B cell (primary cell): ENCODE results near the gene RPL11. TPM values are rescaled to one million over a fixed set of nuclear protein-coding genes. Genes with fewer than 3 reads are reported as not detected.

Experiments
- ATAC-seq: fragments of 200-7000 bp; cut with Tn5 transposase; one replicate; pipeline ENCODE4 v1.10.0; 2021; ENCODE audit warnings: low read depth, mild to moderate bottlenecking, moderate number of reproducible peaks, moderate library complexity
- CTCF ChIA-PET: fragments of 350-600 bp; sonication (Branson Sonifier 250); formaldehyde crosslinking; loops from one replicate; lab custom pipeline; 2021; ENCODE audit warnings: antibody characterized with exemption, inconsistent platforms; lab: Charles Lee
- POLR2A ChIA-PET: fragments of 350-600 bp; sonication (Branson Sonifier 250); formaldehyde crosslinking; loops from one replicate; lab custom pipeline; 2021; ENCODE audit warnings: antibody characterized with exemption; lab: Charles Lee
- DNase-seq: peaks from one replicate; pipeline ENCODE4 v3.0.0; 2013
- H2AFZ ChIP-seq: 2 replicates; pipeline ENCODE4 v1.6.1; 2012; ENCODE audit warnings: mild to moderate bottlenecking, low read depth, low read length; ENCODE audit not compliant: insufficient read depth, poor library complexity, severe bottlenecking
- H3K27ac ChIP-seq, 2 donors: 1 replicate in 1 of 2; 2 replicates in 1 of 2; pipeline ENCODE4 v1.5.1; 2012 to 2013; ENCODE audit warnings: low read length in 2 of 2, mild to moderate bottlenecking in 2 of 2, moderate library complexity in 1 of 2
- H3K27me3 ChIP-seq, 4 experiments: fragments of 200-600 bp in 1 of 4; sonication (generic) in 1 of 4; replicated peaks in 1 of 4; 1 replicate in 2 of 4; 2 replicates in 2 of 4; pipeline versions ENCODE4 v1.6.1 to v1.7.0; 2013 to 2016; ENCODE audit warnings: low read length in 3 of 4, mild to moderate bottlenecking in 2 of 4, mixed read lengths in 1 of 4, moderate library complexity in 1 of 4; ENCODE audit not compliant: insufficient read depth in 4 of 4, control insufficient read depth in 3 of 4; ENCODE audit errors: control extremely low read depth in 1 of 4
- H3K36me3 ChIP-seq, 2 experiments: replicated peaks in 1 of 2; 1 replicate in 1 of 2; 2 replicates in 1 of 2; pipeline versions ENCODE4 v1.6.1 to v1.7.1; 2013; ENCODE audit warnings: low read length in 1 of 2; ENCODE audit not compliant: insufficient read depth in 2 of 2, control insufficient read depth in 1 of 2; ENCODE audit errors: control extremely low read depth in 1 of 2, extremely low read depth in 1 of 2
- H3K4me1 ChIP-seq, 2 donors: fragments of 200-600 bp in 1 of 2; sonication (generic) in 1 of 2; 1 replicate in 1 of 2; 2 replicates in 1 of 2; pipeline versions ENCODE4 v1.5.1 to v1.6.1; 2013 to 2017; ENCODE audit warnings: low read length in 2 of 2; ENCODE audit not compliant: control insufficient read depth in 2 of 2, insufficient read depth in 2 of 2
- H3K4me2 ChIP-seq: replicated peaks from 2 replicates; pipeline ENCODE3; 2012; ENCODE audit warnings: mild to moderate bottlenecking, low read depth, low read length; ENCODE audit not compliant: poor library complexity, severe bottlenecking
- H3K4me3 ChIP-seq, 5 experiments: fragments of 200-600 bp in 1 of 5; sonication (generic) in 1 of 5; 1 replicate in 3 of 5; 2 replicates in 2 of 5; pipeline versions ENCODE4 v1.5.1 to v1.7.0; 2011 to 2016; ENCODE audit warnings: low read length in 4 of 5, mild to moderate bottlenecking in 4 of 5, low read depth in 2 of 5, control low read depth in 1 of 5, moderate library complexity in 1 of 5; ENCODE audit not compliant: insufficient read depth in 1 of 5; ENCODE audit errors: control extremely low read depth in 1 of 5, extremely low read depth in 1 of 5
- H3K79me2 ChIP-seq: fragments of 200-600 bp; sonication (generic); one replicate; pipeline ENCODE4 v1.6.0; 2016; ENCODE audit warnings: low read length; ENCODE audit not compliant: control insufficient read depth, insufficient read depth
- H3K9ac ChIP-seq: fragments of 200-600 bp; sonication (generic); 2 replicates; pipeline ENCODE4 v1.6.1; 2017; ENCODE audit warnings: mild to moderate bottlenecking, low read length, moderate library complexity
- H3K9me3 ChIP-seq, 3 donors: one replicate each; pipeline versions ENCODE4 v1.6.1 to v1.7.1; 2013; ENCODE audit warnings: low read length in 2 of 3; ENCODE audit not compliant: control insufficient read depth in 2 of 3, insufficient read depth in 1 of 3; ENCODE audit errors: control extremely low read depth in 1 of 3
- H4K20me1 ChIP-seq: 2 replicates; pipeline ENCODE4 v1.6.0; 2012; ENCODE audit warnings: mild to moderate bottlenecking, low read length; ENCODE audit not compliant: insufficient read depth, control insufficient read depth, poor library complexity, severe bottlenecking
- H3K27ac Mint-ChIP-seq: one replicate; pipeline ENCODE4 v1.8.0; 2021; ENCODE audit warnings: mixed read lengths
- H3K27me3 Mint-ChIP-seq: one replicate; pipeline ENCODE4 v1.8.0; 2021; ENCODE audit warnings: mixed read lengths
- H3K4me1 Mint-ChIP-seq: one replicate; pipeline ENCODE4 v1.8.0; 2021; ENCODE audit warnings: mixed read lengths
- H3K4me3 Mint-ChIP-seq: one replicate; pipeline ENCODE4 v1.8.0; 2021; ENCODE audit warnings: mixed read lengths
- H3K9me3 Mint-ChIP-seq: one replicate; pipeline ENCODE4 v1.8.0; 2022; ENCODE audit warnings: mixed read lengths; ENCODE audit not compliant: insufficient read depth
- CTCF ChIP-seq: fragments of 200-600 bp; IDR thresholded peaks from one replicate; pipeline ENCODE4 v1.8.0; 2022; ENCODE audit warnings: antibody characterized with exemption, mild to moderate bottlenecking
- EZH2 ChIP-seq: IDR thresholded peaks from 2 replicates; pipeline ENCODE4 v1.6.1; 2012; ENCODE audit warnings: borderline replicate concordance, low read depth, mild to moderate bottlenecking, moderate library complexity, low read length; ENCODE audit not compliant: insufficient read depth, poor library complexity, severe bottlenecking
- WGBS: methylation state at CpG from one replicate; pipeline ENCODE4 v1.1.5; 2013; ENCODE audit warnings: missing lambda C conversion rate; ENCODE audit not compliant: insufficient coverage; 5-methylcytosine and 5-hydroxymethylcytosine counted together
- intact Hi-C: fragments of 100-400 bp; cut with micrococcal nuclease; formaldehyde crosslinking; loops from one replicate; pipeline ENCODE4 v1.10.0; 2022
- polyA plus RNA-seq: library from polyadenylated mRNA; depleted of rRNA; stranded (reverse); fragments of >200 nt; gene quantifications from 2 replicates; pipeline ENCODE4 v1.2.3, GENCODE V29; 2012
- total RNA-seq, 2 donors: library from RNA; stranded (reverse); fragments of 120-200 nt in 1 of 2; gene quantifications; 1 replicate in 1 of 2; 2 replicates in 1 of 2; pipeline versions ENCODE4 v1.2.3 to v1.2.4, GENCODE V29; 2013 to 2022

RPL11 gene
- total and polyA plus RNA-seq, 2 donors (not counting 1 experiment from before 2014, with no cell fraction given): 1,373 to 1,539 TPM

DNA sequence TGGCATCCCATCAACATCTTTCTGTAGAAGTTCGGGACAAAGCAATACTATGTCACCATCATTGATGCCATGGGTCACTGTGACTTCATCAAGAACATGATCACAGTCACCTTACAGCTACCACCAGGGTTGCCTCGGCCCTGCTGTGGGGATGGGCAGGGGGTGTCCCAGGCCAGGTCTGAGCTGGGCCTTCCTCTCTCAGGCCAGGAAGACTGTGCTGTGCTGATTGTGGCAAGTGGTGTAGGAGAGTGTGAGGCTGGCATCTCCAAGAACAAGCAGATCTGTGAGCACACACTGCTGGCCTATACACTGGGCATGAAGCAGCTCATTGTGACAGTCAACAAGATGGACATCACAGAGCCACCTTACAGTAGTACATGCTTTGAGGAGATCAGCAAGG is 20.9 kb upstream of the RPL11 start:
- ChIA-PET CTCF (interaction anchor here (0.8 to 1.8 kb wide), 4 partner anchors 8 to 126 kb away, joined by 3 to 5 read pairs (median 4); partner anchors contain the start of gene RPL11), POLR2A (no interaction called here)
- Histone ChIP-seq H3K9ac (no peak overlapping the region), H3K27me3 (peaks cover 0 to 2% (median 0%) of the 10 kb centered on the region in 4 experiments), H3K27ac (no peak overlapping the region), H3K79me2 (no peaks in the 10 kb centered on the region), H3K4me3 (no peak overlapping the region), H3K4me1 (no peaks in the 10 kb centered on the region), H3K36me3 (no peaks in the 10 kb centered on the region), H2AFZ (no peak overlapping the region), H4K20me1 (no peaks in the 10 kb centered on the region), H3K4me2 (no peak overlapping the region), H3K9me3 (no peaks in the 10 kb centered on the region)
- no peaks in the 10 kb centered on the region for H3K4me1 Mint-ChIP-seq
- WGBS: 80% methylated on average over 2 of the region's 2 CpGs
- no peak for TF ChIP-seq CTCF
- no peak for TF ChIP-seq EZH2
- ATAC-seq (no peak), DNase-seq (no peak)
- H3K27me3 Mint-ChIP-seq: peaks cover 6% of the 10 kb centered on the region
- no peak overlapping the region for H3K4me3 Mint-ChIP-seq
- H3K9me3 Mint-ChIP-seq: no peaks in the 10 kb centered on the region
- intact Hi-C loops: no loop called here
- H3K27ac Mint-ChIP-seq: no peak overlapping the region

DNA sequence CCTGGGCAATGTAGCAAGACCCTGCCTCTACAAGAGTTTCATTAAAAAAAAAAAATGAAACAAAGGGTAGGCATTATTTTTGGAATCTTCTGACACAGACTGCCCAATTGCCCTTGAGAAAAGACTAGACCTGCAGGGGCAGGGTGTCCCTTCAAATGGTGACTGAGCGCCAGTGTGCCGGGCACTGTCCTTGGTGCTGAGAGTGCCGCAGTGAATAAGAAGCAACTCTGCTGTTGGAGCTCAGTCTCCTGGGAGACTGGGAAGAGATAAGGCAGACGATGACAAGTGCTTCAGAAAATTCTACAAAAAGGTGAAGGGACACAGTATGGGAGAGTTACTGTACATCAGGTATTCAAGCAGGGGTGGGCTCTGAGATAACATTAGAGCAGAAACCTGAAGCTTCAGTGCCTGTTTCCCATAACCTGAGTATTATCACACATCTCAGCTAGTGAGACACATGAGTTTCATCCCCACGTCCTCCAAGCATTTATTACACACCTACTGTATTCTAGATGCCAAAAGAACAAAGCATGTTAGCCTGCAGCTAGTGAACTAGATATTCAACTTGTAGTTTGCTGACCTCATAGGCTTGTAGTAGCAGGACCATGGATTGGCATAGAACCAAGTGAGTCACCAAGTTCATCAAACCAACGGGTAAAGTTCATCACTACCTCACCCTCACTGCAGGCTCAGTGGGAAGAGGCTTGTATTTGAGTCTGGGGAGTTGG is 18.4 kb upstream of the RPL11 start:
- Mint-ChIP-seq H3K4me3 (no peak overlapping the region), H3K27ac (no peak overlapping the region), H3K9me3 (no peaks in the 10 kb centered on the region), H3K4me1 (no peaks in the 10 kb centered on the region), H3K27me3 (peaks cover 18% of the 10 kb centered on the region)
- WGBS: 27% methylated on average over 4 of the region's 6 CpGs
- POLR2A ChIA-PET: interaction anchor here (0.6 kb wide), 1 partner anchor 13 kb away, joined by 3 read pairs; no protein-coding TSS in a partner anchor
- intact Hi-C loops: no loop called here
- no peaks in the 10 kb centered on the region for H3K36me3 ChIP-seq
- no peak for ATAC-seq
- no peak overlapping the region for H3K27ac ChIP-seq
- H2AFZ ChIP-seq: no peak overlapping the region
- H3K4me2 ChIP-seq: no peak overlapping the region
- no peak overlapping the region for H3K9ac ChIP-seq
- H3K79me2 ChIP-seq: no peaks in the 10 kb centered on the region
- no peak overlapping the region for H3K4me3 ChIP-seq
- no peaks in the 10 kb centered on the region for H3K27me3 ChIP-seq
- no peaks in the 10 kb centered on the region for H4K20me1 ChIP-seq
- no peak for TF ChIP-seq CTCF
- TF ChIP-seq EZH2: no peak
- CTCF ChIA-PET: interaction anchor here (1.2 kb wide), 1 partner anchor 20 kb away, joined by 3 read pairs; no protein-coding TSS in a partner anchor
- DNase-seq: no peak
- H3K4me1 ChIP-seq: no peaks in the 10 kb centered on the region
- no peaks in the 10 kb centered on the region for H3K9me3 ChIP-seq
